Transverse colon (tissue), 4 donors: Measurements from ENCODE around the gene NAB2. TPM values are rescaled to one million over a fixed set of nuclear protein-coding genes. Genes with fewer than 3 reads are reported as not detected.

Source experiments
- DNase-seq: peaks from one replicate; pipeline ENCODE4 v3.0.0-alpha.2; 2019
- H3K27ac ChIP-seq, 4 donors: fragments of 200-600 bp; sonication (generic); 2 replicates each; pipeline ENCODE4 v1.5.1; 2016 to 2018; ENCODE audit warnings: inconsistent platforms in 4 of 4
- H3K27me3 ChIP-seq: fragments of 200-600 bp; sonication (generic); 2 replicates; pipeline ENCODE4 v1.5.1; 2017; ENCODE audit warnings: inconsistent platforms
- H3K36me3 ChIP-seq, 4 donors: fragments of 200-600 bp; sonication (generic); 2 replicates each; pipeline ENCODE4 v1.5.1; 2017 to 2019; ENCODE audit warnings: inconsistent platforms in 4 of 4
- H3K4me1 ChIP-seq, 4 donors: fragments of 200-600 bp; sonication (generic); 2 replicates each; pipeline ENCODE4 v1.5.1; 2017 to 2020; ENCODE audit warnings: inconsistent platforms in 4 of 4
- H3K4me3 ChIP-seq, 4 donors: fragments of 200-600 bp; sonication (generic); 1 replicate in 1 of 4; 2 replicates in 3 of 4; pipeline versions ENCODE4 v1.5.1 to v1.6.1; 2017 to 2019; ENCODE audit warnings: inconsistent platforms in 4 of 4
- H3K9me3 ChIP-seq, 2 donors: fragments of 200-600 bp; sonication (generic); 2 replicates each; pipeline ENCODE4 v1.5.1; 2017 to 2019; ENCODE audit warnings: inconsistent platforms in 2 of 2
- EP300 ChIP-seq: sonication (generic); formaldehyde crosslinking; IDR thresholded peaks from one replicate; pipeline ENCODE4 v1.6.1; 2017; ENCODE audit warnings: antibody characterized with exemption, low read depth
- POLR2A ChIP-seq: fragments of 450-650 bp; IDR thresholded peaks from one replicate; pipeline ENCODE4 v1.6.1; 2016; ENCODE audit warnings: antibody characterized with exemption, mild to moderate bottlenecking, moderate library complexity
- POLR2AphosphoS5 ChIP-seq, 3 donors: sonication (generic); formaldehyde crosslinking; IDR thresholded peaks; one replicate each; pipeline ENCODE4 v1.6.1; 2016; ENCODE audit warnings: antibody characterized with exemption in 3 of 3
- WGBS, 2 donors: methylation state at CpG; one replicate each; pipeline ENCODE4 v1.1.5; 2018; ENCODE audit warnings: low coverage in 1 of 2; 5-methylcytosine and 5-hydroxymethylcytosine counted together
- in situ Hi-C, 4 donors: fragments of 200-750 bp; cut with MboI; loops; one replicate each; pipeline versions ENCODE4 v1.15.0 to v1.15.1; 2017; ENCODE audit warnings: low sequenced_read_pairs in 3 of 4, low pct_ligation_motif_present in 1 of 4, low pct_unique_long_range_greater_than_20kb in 1 of 4
- intact Hi-C: fragments of 100-400 bp; cut with DNase I; formaldehyde crosslinking; loops from one replicate; pipeline ENCODE4 v1.15.1; 2023; ENCODE audit warnings: low total_unique reads
- total RNA-seq, 4 donors: library from RNA; depleted of rRNA; stranded (reverse); fragments of >200 nt; gene quantifications; one replicate each; pipeline ENCODE4 v1.1.0, GENCODE V29; 2016
- TF ChIP-seq, protein P1 (sequence below), 5 experiments: fragments of 200-600 bp in 3 of 5; fragments of 450-650 bp in 2 of 5; sonication (generic) in 3 of 5; IDR thresholded peaks; 1 replicate in 2 of 5; 2 replicates in 3 of 5; pipeline ENCODE4 v1.5.1; 2016 to 2017; ENCODE audit warnings: antibody characterized with exemption in 5 of 5, inconsistent platforms in 3 of 5, mild to moderate bottlenecking in 2 of 5, moderate library complexity in 1 of 5

The NAB2 gene, protein sequence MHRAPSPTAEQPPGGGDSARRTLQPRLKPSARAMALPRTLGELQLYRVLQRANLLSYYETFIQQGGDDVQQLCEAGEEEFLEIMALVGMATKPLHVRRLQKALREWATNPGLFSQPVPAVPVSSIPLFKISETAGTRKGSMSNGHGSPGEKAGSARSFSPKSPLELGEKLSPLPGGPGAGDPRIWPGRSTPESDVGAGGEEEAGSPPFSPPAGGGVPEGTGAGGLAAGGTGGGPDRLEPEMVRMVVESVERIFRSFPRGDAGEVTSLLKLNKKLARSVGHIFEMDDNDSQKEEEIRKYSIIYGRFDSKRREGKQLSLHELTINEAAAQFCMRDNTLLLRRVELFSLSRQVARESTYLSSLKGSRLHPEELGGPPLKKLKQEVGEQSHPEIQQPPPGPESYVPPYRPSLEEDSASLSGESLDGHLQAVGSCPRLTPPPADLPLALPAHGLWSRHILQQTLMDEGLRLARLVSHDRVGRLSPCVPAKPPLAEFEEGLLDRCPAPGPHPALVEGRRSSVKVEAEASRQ
- 1 to 10 TPM; 2.6 to 9.1 (median 4.7) TPM for total RNA-seq

DNA sequence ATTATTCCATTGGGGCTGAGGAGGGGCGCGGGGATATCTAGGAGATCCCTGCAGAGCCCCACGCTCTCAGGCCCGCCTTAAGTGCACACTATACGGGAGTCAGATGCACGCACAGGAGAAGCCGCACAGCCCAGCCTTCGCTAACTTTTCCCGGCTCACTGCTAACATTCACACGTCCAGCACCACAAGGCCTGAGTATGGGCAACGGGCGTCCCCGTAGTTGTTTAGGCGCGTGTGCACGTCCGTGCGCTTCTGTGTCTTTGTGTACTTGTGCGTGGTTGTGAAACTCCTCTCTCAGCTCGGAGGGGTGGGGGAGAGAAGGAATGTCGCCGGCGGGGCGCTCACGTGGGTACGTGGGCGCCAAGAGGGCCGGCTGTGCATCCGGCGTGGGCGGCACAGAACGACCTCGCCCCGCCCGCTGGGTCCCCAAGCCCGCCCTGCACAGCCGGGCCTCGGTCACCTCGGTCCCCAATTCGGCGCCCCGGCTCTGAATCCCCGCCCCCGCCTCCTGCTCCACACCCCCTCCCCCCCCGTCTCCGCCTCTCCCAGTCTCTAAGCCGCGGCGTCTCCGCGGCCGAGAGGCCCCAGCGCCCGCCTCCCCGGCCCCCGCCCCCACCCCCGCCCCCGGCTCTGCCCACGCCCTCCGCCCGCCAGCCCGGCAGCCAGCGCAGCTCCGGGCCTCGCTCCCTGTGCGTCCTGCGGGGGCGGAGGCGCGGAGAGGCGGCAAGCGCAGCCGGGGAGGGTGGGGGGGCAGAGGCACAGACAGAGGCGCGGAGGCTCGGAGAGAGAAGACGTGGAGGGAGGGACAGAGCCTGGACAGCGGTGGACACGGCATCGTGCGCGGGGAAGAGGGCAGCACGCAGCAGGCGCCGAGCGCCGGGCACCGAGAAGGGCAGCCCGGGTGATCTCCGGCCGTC is at the start of gene NAB2:
TSS of gene NAB2 (plus strand) at position 761 of the 917 bp plus-strand sequence. CDS start 158 bp downstream, outside the sequence.
- Histone ChIP-seq H3K27me3 (no peaks in the 10 kb centered on the region), H3K9me3 (no peaks in the 10 kb centered on the region), H3K36me3 (no peaks in the 10 kb centered on the region), H3K4me3 (peak within 1 kb of the TSS; percentile 52 to 89 (median 72)), H3K27ac (peak within 1 kb of the TSS; percentile 92 to 98 (median 96)), H3K4me1 (peaks cover 23 to 72% (median 58%) of the 10 kb centered on the region in 4 donors)
- intact Hi-C loops: loop anchor here (2.0 kb wide), 1 partner anchor 22 kb away; the partner anchor contains the start of gene STAT6
- WGBS, 2 donors: 1% methylated on average over 61 of the region's 91 CpGs; no CpG with 5 or more reads in 1 of the 2 donors
- peak; percentile 96 for DNase-seq
- in situ Hi-C loops: no loop called here
- TF ChIP-seq, protein P1, sequence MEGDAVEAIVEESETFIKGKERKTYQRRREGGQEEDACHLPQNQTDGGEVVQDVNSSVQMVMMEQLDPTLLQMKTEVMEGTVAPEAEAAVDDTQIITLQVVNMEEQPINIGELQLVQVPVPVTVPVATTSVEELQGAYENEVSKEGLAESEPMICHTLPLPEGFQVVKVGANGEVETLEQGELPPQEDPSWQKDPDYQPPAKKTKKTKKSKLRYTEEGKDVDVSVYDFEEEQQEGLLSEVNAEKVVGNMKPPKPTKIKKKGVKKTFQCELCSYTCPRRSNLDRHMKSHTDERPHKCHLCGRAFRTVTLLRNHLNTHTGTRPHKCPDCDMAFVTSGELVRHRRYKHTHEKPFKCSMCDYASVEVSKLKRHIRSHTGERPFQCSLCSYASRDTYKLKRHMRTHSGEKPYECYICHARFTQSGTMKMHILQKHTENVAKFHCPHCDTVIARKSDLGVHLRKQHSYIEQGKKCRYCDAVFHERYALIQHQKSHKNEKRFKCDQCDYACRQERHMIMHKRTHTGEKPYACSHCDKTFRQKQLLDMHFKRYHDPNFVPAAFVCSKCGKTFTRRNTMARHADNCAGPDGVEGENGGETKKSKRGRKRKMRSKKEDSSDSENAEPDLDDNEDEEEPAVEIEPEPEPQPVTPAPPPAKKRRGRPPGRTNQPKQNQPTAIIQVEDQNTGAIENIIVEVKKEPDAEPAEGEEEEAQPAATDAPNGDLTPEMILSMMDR (IDR thresholded peaks at IDR 0.05): no peak
- TF ChIP-seq EP300 (no peak), POLR2A (peak; percentile 67), POLR2AphosphoS5 (IDR thresholded peaks at IDR 0.05) (peak; percentile 94 to 95 (median 95))

DNA sequence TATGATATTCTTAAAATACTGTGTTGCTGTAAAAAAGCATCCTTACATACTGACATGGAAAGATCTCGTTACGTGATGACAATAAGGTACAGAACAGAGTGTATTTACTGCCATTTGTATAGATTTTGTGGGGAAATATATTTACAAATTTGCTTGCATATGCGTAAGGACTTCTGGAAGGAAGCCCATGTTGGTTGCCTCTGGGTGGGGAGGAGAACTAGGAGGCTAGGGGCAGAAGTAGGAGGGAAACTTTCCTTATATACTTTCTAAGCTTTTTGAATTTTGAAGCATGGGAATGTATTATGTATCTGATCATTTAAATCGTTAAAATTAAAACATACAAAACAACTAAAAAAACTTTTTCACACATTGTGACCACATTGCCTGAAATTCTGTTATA is 48.7 kb upstream of the NAB2 start:
- WGBS, 2 donors: 90 to 91% methylated on average over 4 of the region's 4 CpGs
- intact Hi-C loops: no loop called here
- H3K27ac ChIP-seq: no peak overlapping the region
- peaks cover 0 to 8% (median 3%) of the 10 kb centered on the region in 4 donors for H3K36me3 ChIP-seq
- H3K4me1 ChIP-seq: no peaks in the 10 kb centered on the region
- in situ Hi-C loops: no loop called here
- H3K27me3 ChIP-seq: no peaks in the 10 kb centered on the region
- DNase-seq: no peak
- TF ChIP-seq POLR2A (no peak), EP300 (no peak), POLR2AphosphoS5 (IDR thresholded peaks at IDR 0.05) (no peak)
- TF ChIP-seq, protein P1 (IDR thresholded peaks at IDR 0.05): no peak
- no peak overlapping the region for H3K4me3 ChIP-seq
- no peaks in the 10 kb centered on the region for H3K9me3 ChIP-seq

- Histone ChIP-seq H3K27ac (no peak overlapping the region), H3K27me3 (no peaks in the 10 kb centered on the region), H3K4me3 (no peak overlapping the region), H3K4me1 (no peaks in the 10 kb centered on the region), H3K36me3 (peaks cover 0 to 8% (median 3%) of the 10 kb centered on the region in 4 donors), H3K9me3 (no peaks in the 10 kb centered on the region)
- DNase-seq: no peak
- in situ Hi-C loops (no loop called here), intact Hi-C loops (no loop called here)
- 63 to 78% methylated on average over 2 of the region's 2 CpGs for WGBS, 2 donors
- no peak for TF ChIP-seq EP300
- TF ChIP-seq, protein P1 (IDR thresholded peaks at IDR 0.05): no peak
- TF ChIP-seq POLR2A: no peak
- no peak for TF ChIP-seq POLR2AphosphoS5 (IDR thresholded peaks at IDR 0.05)
Observed at GRCh38 chr12:57040750-57041149, 48.2 kb upstream of the NAB2 start.
